Right atrium auricular region (tissue), 2 donors: Measurements from ENCODE around the gene SLC12A8. TPM values are rescaled to one million over a fixed set of nuclear protein-coding genes. Genes with fewer than 3 reads are reported as not detected.

ENCODE experiments used
- DNase-seq: peaks from one replicate; pipeline ENCODE4 v3.0.0-alpha.2; 2019; ENCODE audit warnings: low spot score
- H3K27ac ChIP-seq, 2 donors: fragments of 200-600 bp; sonication (generic); 1 replicate in 1 of 2; 2 replicates in 1 of 2; pipeline ENCODE4 v1.5.1; 2016 to 2019
- H3K27me3 ChIP-seq, 2 donors: fragments of 200-600 bp; sonication (generic); one replicate each; pipeline versions ENCODE4 v1.5.1 to v1.6.0; 2017 to 2019
- H3K36me3 ChIP-seq: fragments of 200-600 bp; sonication (generic); one replicate; pipeline ENCODE4 v1.5.1; 2016
- H3K4me1 ChIP-seq, 2 donors: fragments of 200-600 bp; sonication (generic); one replicate each; pipeline versions ENCODE4 v1.5.1 to v1.6.0; 2017 to 2019
- H3K4me3 ChIP-seq, 2 donors: fragments of 200-600 bp; sonication (generic); 1 replicate in 1 of 2; 2 replicates in 1 of 2; pipeline ENCODE4 v1.5.1; 2017 to 2019; ENCODE audit warnings: mild to moderate bottlenecking in 1 of 2, moderate library complexity in 1 of 2
- H3K9me3 ChIP-seq, 2 donors: fragments of 200-600 bp; sonication (generic); one replicate each; pipeline ENCODE4 v1.5.1; 2019
- CTCF ChIP-seq, 2 donors: fragments of 200-600 bp; sonication (generic); IDR thresholded peaks; one replicate each; pipeline ENCODE4 v1.5.1; 2019; ENCODE audit warnings: antibody characterized with exemption in 2 of 2
- total RNA-seq, 2 donors: library from RNA; depleted of rRNA; stranded (reverse); fragments of >200 nt; gene quantifications; one replicate each; pipeline ENCODE4 v1.1.0, GENCODE V29; 2016

The SLC12A8 gene
- total RNA-seq, 2 donors from 2014 or later: 1.1 to 1.9 TPM

DNA sequence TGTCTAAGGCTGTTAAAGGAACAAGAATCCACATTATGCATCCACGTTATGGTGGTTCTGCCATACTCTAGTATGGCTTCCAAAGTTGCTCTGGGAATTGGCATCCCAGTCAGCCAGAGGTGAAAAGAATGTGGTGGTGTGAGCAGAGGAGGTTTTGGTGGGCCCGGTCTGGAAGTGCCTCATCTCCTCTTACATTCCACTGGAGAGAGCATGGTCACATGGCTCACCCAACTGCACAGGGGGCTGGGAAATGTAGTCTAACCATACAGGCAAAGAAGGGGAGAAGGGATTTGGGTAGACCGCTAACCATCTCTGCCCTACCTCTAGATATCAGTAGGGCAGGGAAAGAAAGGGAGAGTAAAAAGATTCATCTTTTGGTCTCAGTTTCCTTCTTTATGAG is 153.6 kb downstream of the SLC12A8 start:
- Histone ChIP-seq H3K9me3 (no peaks in the 10 kb centered on the region), H3K27me3 (no peaks in the 10 kb centered on the region), H3K4me3 (no peak overlapping the region), H3K36me3 (no peaks in the 10 kb centered on the region), H3K27ac (peak overlapping the region; percentile 83 to 95), H3K4me1 (peaks cover 0 to 80% of the 10 kb centered on the region in 2 donors)
- no peak for DNase-seq
- no peak for TF ChIP-seq CTCF (IDR thresholded peaks at IDR 0.05)

DNA sequence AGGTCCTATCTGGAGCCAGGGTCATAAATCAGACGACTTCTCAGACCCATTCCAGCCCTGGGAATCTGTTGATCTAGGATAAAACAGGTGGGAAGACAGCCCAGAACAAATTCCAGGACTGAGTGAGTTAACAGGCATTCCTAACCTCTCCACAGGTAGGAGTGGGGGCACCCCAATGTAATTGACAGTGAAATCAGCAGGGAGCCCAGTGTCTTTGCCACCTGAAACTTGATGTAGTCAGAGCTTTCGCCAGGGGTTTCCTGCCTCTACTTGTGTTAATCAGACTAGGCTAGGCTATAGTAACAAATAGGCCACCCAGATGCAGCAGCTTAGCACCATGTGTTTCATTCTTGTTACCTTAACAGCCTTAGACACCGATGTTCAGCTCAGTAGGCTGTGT is 154.0 kb downstream of the SLC12A8 start:
- H3K27me3 ChIP-seq: no peaks in the 10 kb centered on the region
- H3K9me3 ChIP-seq: no peaks in the 10 kb centered on the region
- TF ChIP-seq CTCF (IDR thresholded peaks at IDR 0.05): no peak
- DNase-seq: no peak
- H3K4me3 ChIP-seq: no peak overlapping the region
- peaks cover 0 to 82% of the 10 kb centered on the region in 2 donors for H3K4me1 ChIP-seq
- H3K27ac ChIP-seq: peak overlapping the region; percentile 83 to 95
- H3K36me3 ChIP-seq: no peaks in the 10 kb centered on the region

- Histone ChIP-seq H3K36me3 (no peaks in the 10 kb centered on the region), H3K9me3 (no peaks in the 10 kb centered on the region), H3K4me1 (peaks cover 0 to 82% of the 10 kb centered on the region in 2 donors), H3K27ac (peak overlapping the region; percentile 83 to 95), H3K4me3 (no peak overlapping the region), H3K27me3 (no peaks in the 10 kb centered on the region)
- TF ChIP-seq CTCF (IDR thresholded peaks at IDR 0.05): no peak
- DNase-seq: no peak
Measured at GRCh38 chr3:125057186-125057850, 155.2 kb downstream of the SLC12A8 start.

- peak within 1 kb of the TSS; percentile 84 to 87 for H3K4me3 ChIP-seq
- DNase-seq: peak; percentile 97
- no peak for TF ChIP-seq CTCF (IDR thresholded peaks at IDR 0.05)
- peak within 1 kb of the TSS; percentile 93 to 95 for H3K27ac ChIP-seq
- H3K4me1 ChIP-seq: peaks cover 0 to 82% of the 10 kb centered on the region in 2 donors
- H3K27me3 ChIP-seq: no peaks in the 10 kb centered on the region
- H3K9me3 ChIP-seq: no peaks in the 10 kb centered on the region
- no peaks in the 10 kb centered on the region for H3K36me3 ChIP-seq
Measured at GRCh38 chr3:125055913-125056745, 156.4 kb downstream of the SLC12A8 start, which contains the start of gene HEG1. HEG1 (minus strand) TSS chr3:125055997; CDS start chr3:125055890, 107 bp downstream.

DNA sequence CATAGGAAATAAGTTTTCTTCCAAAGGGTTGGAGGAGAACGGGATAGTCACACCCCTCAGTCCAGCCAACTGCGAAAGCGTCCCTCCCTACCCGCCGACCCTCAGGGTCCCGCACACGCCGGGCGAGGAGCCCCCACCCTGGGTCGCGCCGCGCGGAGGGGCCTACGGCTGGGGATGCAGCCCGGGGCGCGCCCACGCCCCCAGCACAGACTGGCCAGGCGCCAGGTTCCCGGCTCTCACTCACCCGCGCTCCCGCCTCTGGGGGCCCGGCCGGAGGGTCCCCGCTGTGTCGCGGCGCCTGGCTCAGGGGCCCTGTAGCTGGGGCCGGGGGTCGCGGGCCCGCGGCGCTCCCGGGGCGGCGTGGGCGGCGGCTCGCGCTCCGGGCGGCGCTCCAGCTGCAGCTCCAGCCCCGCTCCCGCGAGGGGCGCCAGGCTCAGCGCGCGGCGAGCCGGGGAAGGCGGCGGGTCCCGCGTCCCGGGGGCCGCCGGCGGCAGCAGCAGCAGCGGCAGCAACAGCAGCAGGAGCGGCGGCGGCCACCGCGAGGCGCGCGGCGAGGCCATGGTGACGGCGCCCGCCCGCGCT is 157.1 kb downstream of the SLC12A8 start:
- TF ChIP-seq CTCF (IDR thresholded peaks at IDR 0.05): no peak
- Histone ChIP-seq H3K4me3 (peak overlapping the region; percentile 84 to 87), H3K27ac (peak overlapping the region; percentile 93 to 95), H3K9me3 (no peaks in the 10 kb centered on the region), H3K4me1 (peaks cover 0 to 82% of the 10 kb centered on the region in 2 donors), H3K36me3 (no peaks in the 10 kb centered on the region), H3K27me3 (no peaks in the 10 kb centered on the region)
- DNase-seq: no peak
